K562 (cell line): ENCODE data around the gene PPP1R14B. TPM values are rescaled to one million over a fixed set of nuclear protein-coding genes. Genes with fewer than 3 reads are reported as not detected.

Source experiments
- CEBPB ChIP-seq: fragments of 450-650 bp; IDR thresholded peaks from 2 replicates; pipeline ENCODE4 v1.6.1; 2016; ENCODE audit warnings: missing genetic modification characterization, missing compliant biosample characterization
- E2F4 ChIP-seq: sonication (generic); formaldehyde crosslinking; IDR thresholded peaks from 2 replicates; pipeline ENCODE4 v1.8.0; 2022; ENCODE audit warnings: mild to moderate bottlenecking, low read depth, missing genetic modification reagents
- HBP1 ChIP-seq: fragments of 450-650 bp; formaldehyde crosslinking; IDR thresholded peaks from 2 replicates; pipeline ENCODE4 v1.4.0; 2022; ENCODE audit warnings: missing genetic modification characterization
- JUND ChIP-seq, 2 experiments: IDR thresholded peaks; 2 replicates in 1 of 2; 3 replicates in 1 of 2; pipeline ENCODE4 v1.6.1; 2011; ENCODE audit warnings: borderline replicate concordance in 2 of 2, low read depth in 2 of 2, low read length in 2 of 2, improper control_type of control experiment in 1 of 2, missing biosample characterization in 1 of 2, missing genetic modification characterization in 1 of 2, missing genetic modification reagents in 1 of 2
- RREB1 ChIP-seq: fragments of 250-450 bp; sonication (Bioruptor Pico); IDR thresholded peaks from 2 replicates; pipeline ENCODE4 v1.4.0; 2020
- TCF15 ChIP-seq: fragments of 250-450 bp; sonication (Bioruptor Pico); IDR thresholded peaks from 2 replicates; pipeline ENCODE4 v1.8.0; 2022; ENCODE audit warnings: moderate library complexity, mild to moderate bottlenecking, inconsistent platforms
- TCFL5 ChIP-seq: fragments of 250-450 bp; sonication (Bioruptor Pico); conservative IDR thresholded peaks from 2 replicates; pipeline ENCODE4 v1.6.1; 2021; ENCODE audit warnings: mild to moderate bottlenecking, moderate library complexity, matching md5 sums
- USF2 ChIP-seq: sonication (generic); formaldehyde crosslinking; IDR thresholded peaks from 2 replicates; pipeline ENCODE4 v1.5.0; 2020; ENCODE audit warnings: missing genetic modification reagents
- YY1 ChIP-seq, 3 experiments: IDR thresholded peaks; 2 replicates each; pipeline ENCODE4 v1.6.1; 2011; ENCODE audit warnings: low read length in 2 of 3, mild to moderate bottlenecking in 2 of 3, moderate library complexity in 2 of 3, borderline replicate concordance in 1 of 3, control low read depth in 1 of 3, low read depth in 1 of 3; ENCODE audit not compliant: insufficient read depth in 3 of 3, insufficient replicate concordance in 2 of 3, control insufficient read depth in 1 of 3, insufficient read length in 1 of 3; ENCODE audit errors: extremely low read depth in 1 of 3
- ZFP1 ChIP-seq: fragments of 450-650 bp; formaldehyde crosslinking; IDR thresholded peaks from 2 replicates; pipeline ENCODE4 v1.4.0; 2020; ENCODE audit warnings: mild to moderate bottlenecking, mixed read lengths
- ZNF140 ChIP-seq: fragments of 250-450 bp; sonication (Bioruptor Pico); IDR thresholded peaks from 2 replicates; pipeline ENCODE4 v1.8.0; 2021; ENCODE audit warnings: moderate library complexity, mild to moderate bottlenecking, inconsistent platforms
- ZNF282 ChIP-seq: sonication (generic); formaldehyde crosslinking; IDR thresholded peaks from 2 replicates; pipeline ENCODE4 v1.8.1; 2023; ENCODE audit warnings: missing genetic modification reagents
- ZNF639 ChIP-seq, 2 experiments: fragments of 200-800 bp in 1 of 2; sonication (Bioruptor generic) in 1 of 2; sonication (generic) in 1 of 2; formaldehyde crosslinking in 1 of 2; IDR thresholded peaks in 1 of 2; conservative IDR thresholded peaks in 1 of 2; 2 replicates each; pipeline versions ENCODE4 v1.5.0 to v1.6.1; 2016 to 2020; ENCODE audit warnings: missing compliant biosample characterization in 1 of 2, missing genetic modification characterization in 1 of 2, missing genetic modification reagents in 1 of 2
- polyA plus RNA-seq, 8 experiments: library from polyadenylated mRNA; depleted of rRNA in 4 of 8; stranded (reverse) in 5 of 8; unstranded in 3 of 8; fragments of >200 nt; fragmentation: Nextera tagmentation in 2 of 8; fragmentation: Illumina TruSeq in 1 of 8; extraction: Ambion mirVana in 2 of 8; extraction: Trizol in 1 of 8; gene quantifications; 2 replicates each; pipeline versions ENCODE4 v1.2.1 to v1.2.3, GENCODE V29; 2011 to 2014; ENCODE audit warnings: inconsistent platforms in 1 of 8, missing spikeins in 1 of 8
- total RNA-seq, 7 experiments: library from RNA; depleted of rRNA in 6 of 7; stranded (reverse); fragments of >200 nt in 6 of 7; fragmentation: Illumina TruSeq in 2 of 7; extraction: Trizol in 2 of 7; gene quantifications; 2 replicates each; pipeline versions ENCODE4 v1.2.1 to v1.2.3, GENCODE V29; 2011 to 2021; ENCODE audit warnings: low replicate concordance in 1 of 7

Gene PPP1R14B
- total and polyA plus RNA-seq, 9 of the 15 experiments (the other 6 are each of a cell fraction or from before 2014, with no cell fraction given), result 7.7 to 566 (median 212) TPM

GRCh38 chr11:64224151-64224890 is 22.4 kb downstream of the PPP1R14B start (continued):
- TF ChIP-seq RREB1 (CRISPR knock-in tag) (no peak), USF2 (CRISPR knock-in tag) (no peak), ZNF282 (CRISPR knock-in tag) (no peak), ZFP1 (CRISPR knock-in tag) (no peak), E2F4 (CRISPR knock-in tag) (no peak), TCF15 (no peak), YY1 (IDR thresholded peaks at IDR 0.05; ENCODE audit: borderline replicate concordance in 1 of 3, control insufficient read depth in 1 of 3, extremely low read depth in 1 of 3, insufficient read depth in 3 of 3, insufficient read length in 1 of 3, insufficient replicate concordance in 2 of 3, low read depth in 1 of 3, low read length in 2 of 3) (no peak), TCFL5 (CRISPR knock-in tag) (no peak), ZNF639 (CRISPR knock-in tag; conservative IDR thresholded peaks at IDR 0.05 in 1 of 2, IDR thresholded peaks at IDR 0.05 in 1 of 2) (no peak), HBP1 (peak; percentile 63; the same call in 1 of the 2 replicates), CEBPB (peak; percentile 43), ZNF140 (no peak), JUND (IDR thresholded peaks at IDR 0.05; ENCODE audit: borderline replicate concordance, low read depth, low read length) (no peak), JUND (tag; IDR thresholded peaks at IDR 0.05; ENCODE audit: borderline replicate concordance, low read depth, low read length) (no peak)
